GM21786 (cell line): ENCODE measurements around the gene USE1.

Experiments used
- ATAC-seq: cut with Tn5 transposase; IDR thresholded peaks from one replicate; pipeline ENCODE4 v1.9.1; 2021; ENCODE audit not compliant: unreplicated experiment

Gene USE1

GRCh38 chr19:17256130-17256529 is 41.0 kb downstream of the USE1 start:
- ATAC-seq, result no peak

GRCh38 chr19:17259118-17259780 is 44.1 kb downstream of the USE1 start:
- ATAC-seq, result no peak

GRCh38 chr19:17259934-17260333 is 44.8 kb downstream of the USE1 start:
- no peak for ATAC-seq

DNA sequence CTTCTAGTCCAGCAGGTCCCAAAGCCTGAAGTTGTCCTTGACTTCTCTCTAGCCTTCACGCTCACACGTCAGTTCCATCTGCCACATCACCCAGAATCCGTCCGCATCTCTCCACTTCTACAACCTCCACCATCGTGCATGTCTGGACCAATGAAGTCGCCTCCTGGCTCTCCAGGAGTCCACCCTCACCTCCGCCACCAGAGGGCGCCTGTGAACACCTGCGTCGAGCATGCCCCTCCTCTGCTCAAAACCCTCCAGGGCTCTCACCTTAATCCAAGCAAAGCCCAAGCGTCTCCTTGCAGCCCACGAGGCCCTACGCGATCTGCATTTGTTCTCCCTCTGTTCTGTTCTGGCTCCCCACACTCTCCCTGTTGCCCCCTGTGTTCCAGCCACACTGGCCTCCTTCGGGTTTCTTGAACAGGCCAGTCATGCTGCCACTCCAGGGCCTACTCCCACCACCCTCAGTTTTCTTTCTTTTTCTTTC is 45.7 kb downstream of the USE1 start:
- peak; percentile 72 for ATAC-seq

DNA sequence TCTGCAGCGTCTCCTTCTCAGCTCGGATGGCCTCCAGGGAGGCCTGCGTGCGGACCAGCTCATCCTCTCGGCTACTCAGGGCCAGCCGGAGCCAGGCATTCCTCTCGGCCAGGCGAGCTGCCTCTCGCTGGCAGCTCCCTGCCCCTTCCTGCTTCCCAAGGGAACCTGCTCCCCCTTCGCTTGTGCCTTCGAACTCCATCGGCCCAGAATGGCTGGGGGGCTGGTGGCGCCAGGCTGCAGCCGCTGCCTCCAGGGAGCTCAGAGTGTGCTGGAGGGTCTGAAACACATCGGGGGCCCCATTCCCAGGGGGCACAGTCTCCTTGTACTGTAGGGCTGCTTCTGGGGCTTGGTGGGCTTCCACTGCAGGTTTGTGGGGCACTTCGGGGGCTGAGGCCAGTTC is 47.4 kb downstream of the USE1 start:
- no peak for ATAC-seq

GRCh38 chr19:17263712-17264640 is 48.8 kb downstream of the USE1 start:
- ATAC-seq, result no peak

DNA sequence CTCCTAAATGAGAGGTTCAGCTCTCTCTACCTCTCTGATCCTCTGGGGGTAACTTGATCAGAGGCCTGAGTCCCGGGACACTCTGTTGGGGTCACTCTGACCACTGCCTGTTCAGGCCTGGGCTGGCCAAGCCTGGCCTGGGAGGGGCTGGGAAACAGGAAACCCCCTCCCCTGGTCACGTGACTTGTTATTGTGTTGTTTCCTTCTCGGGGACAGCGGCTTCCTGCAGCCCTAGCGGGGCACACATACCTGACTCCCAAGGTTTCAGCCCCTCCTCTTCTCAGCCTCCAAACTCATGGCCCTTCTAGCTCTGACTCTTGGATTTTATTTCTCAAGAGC is 49.5 kb downstream of the USE1 start, which contains the start of gene USHBP1:
TSS of gene USHBP1 (minus strand) at position 105 of the 339 bp plus-strand sequence. CDS start 446 bp downstream, outside the sequence.
- ATAC-seq, result no peak

GRCh38 chr19:17266026-17266425 is 50.9 kb downstream of the USE1 start:
- no peak for ATAC-seq

- no peak for ATAC-seq
Observed at GRCh38 chr19:17266589-17266974, 51.4 kb downstream of the USE1 start.

DNA sequence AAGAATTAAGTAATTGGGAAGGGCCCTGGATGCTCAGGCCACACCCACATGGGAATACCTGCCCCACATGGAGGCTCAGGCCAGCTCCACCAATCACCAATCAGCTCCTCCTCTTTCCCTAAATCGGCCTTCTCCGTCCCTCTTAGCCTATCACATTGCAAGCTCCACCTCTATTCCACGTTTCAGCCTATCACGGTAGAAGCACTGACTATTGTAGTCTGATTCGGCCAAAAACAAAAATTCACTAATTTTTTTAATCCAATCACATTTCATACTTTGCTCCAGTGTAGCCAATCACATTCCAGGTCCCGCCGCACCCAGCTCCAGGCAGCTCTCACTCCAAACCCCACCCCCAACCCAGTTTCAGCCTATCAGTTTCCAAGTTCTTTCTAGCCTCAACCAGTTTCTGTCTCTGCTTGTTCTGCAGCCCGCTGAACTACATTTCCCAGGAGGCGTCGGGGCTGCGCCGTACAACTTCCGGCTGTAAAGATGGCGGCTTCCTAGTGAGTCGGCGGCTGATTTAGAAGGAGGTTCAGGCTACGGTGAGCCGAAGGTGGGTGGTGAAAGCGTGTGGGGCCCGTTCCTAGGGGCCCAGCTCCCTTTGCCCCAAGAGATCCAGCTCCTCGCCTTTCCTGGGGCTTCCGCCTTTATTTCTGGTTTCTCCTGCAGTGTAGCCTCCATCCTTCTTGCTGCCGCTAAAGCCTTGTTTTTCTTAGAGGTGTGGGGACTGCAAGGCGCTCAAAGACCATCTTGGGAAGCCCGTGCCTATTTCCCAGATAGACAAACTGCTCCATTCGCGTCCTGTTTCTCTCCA is 52.0 kb downstream of the USE1 start, which contains the start of gene BABAM1:
TSS of gene BABAM1 (plus strand) at position 469 of the 814 bp plus-strand sequence. CDS start 1,364 bp downstream, outside the sequence.
- ATAC-seq, result peak; percentile 84

DNA sequence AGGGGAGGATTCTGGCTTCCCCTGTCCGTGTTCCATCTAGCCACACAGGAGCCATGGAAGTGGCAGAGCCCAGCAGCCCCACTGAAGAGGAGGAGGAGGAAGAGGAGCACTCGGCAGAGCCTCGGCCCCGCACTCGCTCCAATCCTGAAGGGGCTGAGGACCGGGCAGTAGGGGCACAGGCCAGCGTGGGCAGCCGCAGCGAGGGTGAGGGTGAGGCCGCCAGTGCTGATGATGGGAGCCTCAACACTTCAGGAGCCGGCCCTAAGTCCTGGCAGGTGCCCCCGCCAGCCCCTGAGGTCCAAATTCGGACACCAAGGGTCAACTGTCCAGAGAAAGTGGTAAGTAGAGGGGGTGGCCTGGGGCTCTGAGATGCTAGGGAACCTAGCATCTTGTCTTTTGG is 53.6 kb downstream of the USE1 start:
- no peak for ATAC-seq
